Hepatocyte (in vitro differentiated cells): ENCODE measurements around the gene CDC42EP5. TPM values are rescaled to one million over a fixed set of nuclear protein-coding genes. Genes with fewer than 3 reads are reported as not detected.
A peak's percentile ranks its signal among the peaks of the same experiment; 100 is the strongest.

ENCODE experiments used
- DNase-seq: peaks from one replicate; pipeline ENCODE4 v3.0.0-alpha.2; 2016; ENCODE audit warnings: low spot score
- H2AFZ ChIP-seq: fragments of 200-600 bp; sonication (generic); 2 replicates; pipeline ENCODE4 v1.6.0; 2016; ENCODE audit warnings: antibody characterized with exemption, mild to moderate bottlenecking
- H3K27ac ChIP-seq: fragments of 200-600 bp; sonication (generic); 2 replicates; pipeline ENCODE4 v1.5.1; 2016; ENCODE audit warnings: mild to moderate bottlenecking
- H3K27me3 ChIP-seq: fragments of 200-600 bp; sonication (generic); 2 replicates; pipeline ENCODE4 v1.6.1; 2016
- H3K36me3 ChIP-seq: fragments of 200-600 bp; sonication (generic); replicated peaks from 2 replicates; pipeline ENCODE4 v1.5.1; 2016; ENCODE audit warnings: low read depth; ENCODE audit not compliant: insufficient read depth
- H3K4me1 ChIP-seq: fragments of 200-600 bp; sonication (generic); 2 replicates; pipeline ENCODE4 v1.5.1; 2016; ENCODE audit warnings: mild to moderate bottlenecking, moderate library complexity; ENCODE audit not compliant: insufficient read depth
- H3K4me2 ChIP-seq: fragments of 200-600 bp; sonication (generic); 2 replicates; pipeline ENCODE4 v1.6.0; 2016
- H3K4me3 ChIP-seq: fragments of 200-600 bp; sonication (generic); 2 replicates; pipeline ENCODE4 v1.5.1; 2016; ENCODE audit warnings: mild to moderate bottlenecking
- H3K79me2 ChIP-seq: fragments of 200-600 bp; sonication (generic); 2 replicates; pipeline ENCODE4 v1.6.0; 2017; ENCODE audit warnings: mild to moderate bottlenecking
- H3K9me2 ChIP-seq: fragments of 200-600 bp; sonication (generic); replicated peaks from 2 replicates; pipeline ENCODE4 v1.6.0; 2017; ENCODE audit warnings: mild to moderate bottlenecking; ENCODE audit not compliant: insufficient read depth
- H3K9me3 ChIP-seq: fragments of 200-600 bp; sonication (generic); 2 replicates; pipeline ENCODE4 v1.5.1; 2016; ENCODE audit warnings: low read depth, mild to moderate bottlenecking
- H4K20me1 ChIP-seq: fragments of 200-600 bp; sonication (generic); 2 replicates; pipeline ENCODE4 v1.6.0; 2016; ENCODE audit warnings: mild to moderate bottlenecking; ENCODE audit not compliant: insufficient read depth, poor library complexity, severe bottlenecking
- CTCF ChIP-seq: fragments of 200-600 bp; sonication (generic); IDR thresholded peaks from 2 replicates; pipeline ENCODE4 v1.5.1; 2016; ENCODE audit warnings: antibody characterized with exemption, mild to moderate bottlenecking; ENCODE audit not compliant: poor library complexity
- EZH2 ChIP-seq: fragments of 200-600 bp; sonication (generic); IDR thresholded peaks from 2 replicates; pipeline ENCODE4 v1.6.1; 2016; ENCODE audit warnings: antibody characterized with exemption, mild to moderate bottlenecking, borderline replicate concordance
- EZH2phosphoT487 ChIP-seq: fragments of 200-600 bp; sonication (generic); IDR thresholded peaks from one replicate; pipeline ENCODE4 v1.6.1; 2018; ENCODE audit warnings: antibody characterized with exemption, mild to moderate bottlenecking, low read depth, moderate library complexity; ENCODE audit not compliant: unreplicated experiment, severe bottlenecking
- WGBS: methylation state at CpG from one replicate; pipeline ENCODE4 v1.1.6; 2016; ENCODE audit warnings: low lambda C conversion rate; ENCODE audit errors: missing lambda C conversion rate; 5-methylcytosine and 5-hydroxymethylcytosine counted together
- polyA plus RNA-seq: library from polyadenylated mRNA; unstranded; fragments of >200 nt; fragmentation: Nextera tagmentation; extraction: Ambion mirVana; gene quantifications from 2 replicates; pipeline ENCODE4 v1.2.1, GENCODE V29; 2016
- total RNA-seq: library from RNA; depleted of rRNA; stranded (reverse); fragments of >200 nt; gene quantifications from 2 replicates; pipeline ENCODE4 v1.2.3, GENCODE V29; 2014

CDC42EP5 gene
- total and polyA plus RNA-seq, 2 experiments from 2014 or later = 46.8 to 71.2 TPM

DNA sequence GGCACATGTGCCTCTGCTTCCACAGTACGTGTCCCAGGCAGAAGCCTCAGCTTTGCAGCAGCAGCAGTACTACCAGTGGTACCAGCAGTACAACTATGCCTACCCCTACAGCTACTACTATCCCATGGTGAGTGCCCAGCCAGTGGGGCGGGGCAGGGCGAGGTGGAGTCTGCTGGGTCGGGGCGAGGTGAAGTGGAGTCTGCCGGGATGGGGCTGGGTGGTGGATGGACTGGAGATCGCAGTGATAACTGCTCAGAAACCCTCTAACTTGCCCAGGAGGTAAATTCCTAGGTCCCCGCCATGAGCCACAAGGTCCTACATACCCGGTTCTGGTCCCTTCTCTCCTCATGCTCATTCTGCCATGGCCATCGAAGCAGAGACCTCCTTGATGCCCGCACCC is 20.5 kb downstream of the CDC42EP5 start:
- peaks cover 4% of the 10 kb centered on the region for H3K36me3 ChIP-seq
- no peak for DNase-seq
- 95% methylated on average over 6 of the region's 11 CpGs for WGBS
- H2AFZ ChIP-seq = no peak overlapping the region
- no peaks in the 10 kb centered on the region for H3K27me3 ChIP-seq
- H3K4me3 ChIP-seq = no peak overlapping the region
- peaks cover 79% of the 10 kb centered on the region for H3K79me2 ChIP-seq
- peaks cover 14% of the 10 kb centered on the region for H3K4me1 ChIP-seq
- H3K9me2 ChIP-seq = no peaks in the 10 kb centered on the region
- H3K4me2 ChIP-seq = no peak overlapping the region
- no peaks in the 10 kb centered on the region for H3K9me3 ChIP-seq
- H4K20me1 ChIP-seq = peaks cover 59% of the 10 kb centered on the region
- H3K27ac ChIP-seq = no peak overlapping the region
- no peak for TF ChIP-seq CTCF
- TF ChIP-seq EZH2phosphoT487 = no peak
- no peak for TF ChIP-seq EZH2

GRCh38 chr19:54451997-54452396 is 21.1 kb downstream of the CDC42EP5 start:
- Histone ChIP-seq H3K27me3 (no peaks in the 10 kb centered on the region), H3K9me3 (no peaks in the 10 kb centered on the region), H3K9me2 (no peaks in the 10 kb centered on the region), H3K79me2 (peaks cover 83% of the 10 kb centered on the region), H3K36me3 (peaks cover 4% of the 10 kb centered on the region), H3K4me2 (no peak overlapping the region), H3K4me1 (peaks cover 20% of the 10 kb centered on the region), H4K20me1 (peaks cover 59% of the 10 kb centered on the region), H3K27ac (peak overlapping the region; percentile 19), H3K4me3 (no peak overlapping the region), H2AFZ (no peak overlapping the region)
- no peak for DNase-seq
- TF ChIP-seq EZH2 (no peak), EZH2phosphoT487 (no peak), CTCF (no peak)
- WGBS = 97% methylated on average over 11 of the region's 11 CpGs

DNA sequence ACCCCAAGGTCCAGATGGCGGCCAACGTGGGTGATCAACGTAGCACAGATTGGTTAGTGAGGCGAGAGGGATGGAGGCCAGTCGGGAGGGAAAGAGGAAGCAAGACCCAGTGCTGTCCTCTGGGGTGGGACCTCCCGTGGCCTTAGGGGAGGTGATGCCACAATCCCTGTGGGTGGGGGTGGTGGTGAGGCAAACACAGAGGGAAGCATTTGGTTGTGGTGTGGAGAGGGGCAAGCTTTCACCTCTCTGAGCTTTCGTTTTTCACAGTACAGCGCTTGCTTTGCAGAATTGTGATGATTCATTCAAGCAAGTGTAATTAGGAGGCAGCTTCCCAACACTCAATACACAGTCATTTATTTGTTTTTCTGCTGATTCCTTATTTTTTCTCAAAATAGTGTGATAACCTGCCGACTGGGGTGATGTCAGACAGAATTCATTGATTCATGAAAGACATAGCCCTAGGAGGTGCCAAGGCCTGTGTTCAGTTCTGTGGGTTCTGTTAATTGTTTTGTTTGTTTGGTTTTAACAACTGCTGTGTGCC is 21.7 kb downstream of the CDC42EP5 start:
- H3K4me1 ChIP-seq = peaks cover 24% of the 10 kb centered on the region
- DNase-seq = no peak
- TF ChIP-seq CTCF (no peak), EZH2 (no peak), EZH2phosphoT487 (no peak)
- H3K9me2 ChIP-seq = no peaks in the 10 kb centered on the region
- H3K4me2 ChIP-seq = peak overlapping the region; percentile 97
- H3K4me3 ChIP-seq = no peak overlapping the region
- no peak overlapping the region for H2AFZ ChIP-seq
- H3K27me3 ChIP-seq = no peaks in the 10 kb centered on the region
- H3K27ac ChIP-seq = peak overlapping the region; percentile 42
- 79% methylated on average over 8 of the region's 9 CpGs for WGBS
- H3K9me3 ChIP-seq = no peaks in the 10 kb centered on the region
- H3K36me3 ChIP-seq = peaks cover 4% of the 10 kb centered on the region
- H4K20me1 ChIP-seq = peaks cover 59% of the 10 kb centered on the region
- peaks cover 85% of the 10 kb centered on the region for H3K79me2 ChIP-seq
